ENCODE results near the gene GPR55. TPM values are rescaled to one million over a fixed set of nuclear protein-coding genes. Genes with fewer than 3 reads are reported as not detected.

GPR55 gene
- total and polyA plus RNA-seq, 2 of the 8 experiments (the other 6 are each of a cell fraction or from before 2014, with no cell fraction given), result not detected

GRCh38 chr2:230869914-230870543, 55.0 kb downstream of the GPR55 start (continued):
- TF ChIP-seq CHD7 (IDR thresholded peaks at IDR 0.05; ENCODE audit: insufficient replicate concordance, low read length) (no peak), SP4 (IDR thresholded peaks at IDR 0.05; ENCODE audit: low read length) (no peak)

Data from H1 (cell line).